C4-2B (cell line): ENCODE measurements around the gene RFXANK.
"Not testable (repeated sequence)": the region's sequence is repeated elsewhere in the genome, so short reads cannot be mapped to it uniquely, and the experiment has no call there.

Experiments used
- H3K27ac ChIP-seq: fragments of 450-650 bp; 2 replicates; pipeline ENCODE4 v1.5.1; 2017
- CTCF ChIP-seq: fragments of 450-650 bp; conservative IDR thresholded peaks from 2 replicates; pipeline ENCODE4 v1.5.1; 2017; ENCODE audit warnings: mild to moderate bottlenecking
- ZFX ChIP-seq: fragments of 450-650 bp; IDR thresholded peaks from 2 replicates; pipeline ENCODE4 v1.6.1; 2017

Gene RFXANK

GRCh38 chr19:19192078-19192882, at the start of gene RFXANK, which contains the start of gene BORCS8:
RFXANK (plus strand) TSS chr19:19192258; CDS start chr19:19193947, 1,689 bp downstream.
BORCS8 (minus strand) TSS chr19:19192152; CDS start chr19:19192117, 35 bp downstream.
- TF ChIP-seq CTCF (no peak), ZFX (no peak)
- peak within 1 kb of the TSS; percentile 91 for H3K27ac ChIP-seq

GRCh38 chr19:19142347-19142746, 49.7 kb upstream of the RFXANK start:
- H3K27ac ChIP-seq = no peak overlapping the region
- TF ChIP-seq ZFX = no peak
- TF ChIP-seq CTCF = no peak

GRCh38 chr19:19145281-19145680, 46.8 kb upstream of the RFXANK start:
- no peak overlapping the region for H3K27ac ChIP-seq
- TF ChIP-seq ZFX = no peak
- TF ChIP-seq CTCF = no peak

GRCh38 chr19:19145684-19146608, 46.1 kb upstream of the RFXANK start:
- no peak for TF ChIP-seq ZFX
- peak; percentile 95 for TF ChIP-seq CTCF
- no peak overlapping the region for H3K27ac ChIP-seq

- no peak for TF ChIP-seq CTCF
- no peak for TF ChIP-seq ZFX
- H3K27ac ChIP-seq = no peak overlapping the region
These were observed 45.2 kb upstream of the RFXANK start for GRCh38 chr19:19146865-19147264.

- TF ChIP-seq ZFX (no peak), CTCF (no peak)
- no peak overlapping the region for H3K27ac ChIP-seq
These were observed 44.7 kb upstream of the RFXANK start for GRCh38 chr19:19147344-19147743.

- not testable (repeated sequence) for H3K27ac ChIP-seq
These were observed 43.6 kb upstream of the RFXANK start for GRCh38 chr19:19148504-19148903.
